Neutrophil (primary cell): Measurements from ENCODE around the gene TMEM233.

Experiments used
- H3K27ac ChIP-seq: fragments of 200-600 bp; sonication (generic); 2 replicates; pipeline ENCODE4 v1.5.1; 2016; ENCODE audit warnings: mild to moderate bottlenecking, moderate library complexity
- H3K27me3 ChIP-seq: fragments of 200-600 bp; sonication (generic); 2 replicates; pipeline ENCODE4 v1.6.0; 2016; ENCODE audit warnings: mild to moderate bottlenecking
- H3K36me3 ChIP-seq: fragments of 200-600 bp; sonication (generic); 2 replicates; pipeline ENCODE4 v1.5.1; 2017
- H3K4me1 ChIP-seq, 2 experiments: fragments of 200-600 bp in 1 of 2; sonication (generic) in 1 of 2; 1 replicate in 1 of 2; 2 replicates in 1 of 2; pipeline versions ENCODE4 v1.5.1 to v1.6.1; 2013 to 2016; ENCODE audit warnings: low read depth in 1 of 2, low read length in 1 of 2, mild to moderate bottlenecking in 1 of 2, moderate library complexity in 1 of 2; ENCODE audit not compliant: control insufficient read depth in 1 of 2, insufficient read depth in 1 of 2
- H3K4me3 ChIP-seq, 2 experiments: fragments of 200-600 bp in 1 of 2; sonication (generic) in 1 of 2; 1 replicate in 1 of 2; 2 replicates in 1 of 2; pipeline ENCODE4 v1.5.1; 2013 to 2016; ENCODE audit warnings: low read depth in 1 of 2, low read length in 1 of 2, mild to moderate bottlenecking in 1 of 2, moderate library complexity in 1 of 2
- H3K9me3 ChIP-seq: fragments of 200-600 bp; sonication (generic); 2 replicates; pipeline ENCODE4 v1.5.1; 2016
- CTCF ChIP-seq: fragments of 200-600 bp; sonication (generic); IDR thresholded peaks from 2 replicates; pipeline ENCODE4 v1.5.1; 2016; ENCODE audit warnings: antibody characterized with exemption

TMEM233 gene

GRCh38 chr12:119686776-119687175 lies 93.2 kb downstream of the TMEM233 start:
- no peak for TF ChIP-seq CTCF
- peaks cover 12% of the 10 kb centered on the region in 2 experiments for H3K4me1 ChIP-seq
- peaks cover 35% of the 10 kb centered on the region for H3K36me3 ChIP-seq
- H3K27me3 ChIP-seq = no peaks in the 10 kb centered on the region
- H3K27ac ChIP-seq = no peak overlapping the region
- H3K4me3 ChIP-seq = no peak overlapping the region
- H3K9me3 ChIP-seq = no peaks in the 10 kb centered on the region

GRCh38 chr12:119687406-119687805 lies 93.8 kb downstream of the TMEM233 start:
- H3K9me3 ChIP-seq = no peaks in the 10 kb centered on the region
- H3K27me3 ChIP-seq = no peaks in the 10 kb centered on the region
- no peak for TF ChIP-seq CTCF
- peaks cover 38% of the 10 kb centered on the region for H3K36me3 ChIP-seq
- H3K4me3 ChIP-seq = no peak overlapping the region
- no peak overlapping the region for H3K27ac ChIP-seq
- peaks cover 7 to 8% of the 10 kb centered on the region in 2 experiments for H3K4me1 ChIP-seq

GRCh38 chr12:119687879-119688278 lies 94.3 kb downstream of the TMEM233 start:
- Histone ChIP-seq H3K9me3 (no peaks in the 10 kb centered on the region), H3K4me1 (peaks cover 3% of the 10 kb centered on the region in 2 experiments), H3K36me3 (peaks cover 41% of the 10 kb centered on the region), H3K4me3 (no peak overlapping the region), H3K27ac (no peak overlapping the region), H3K27me3 (no peaks in the 10 kb centered on the region)
- no peak for TF ChIP-seq CTCF

- Histone ChIP-seq H3K9me3 (no peaks in the 10 kb centered on the region), H3K36me3 (peaks cover 45% of the 10 kb centered on the region), H3K27me3 (no peaks in the 10 kb centered on the region), H3K4me3 (no peak overlapping the region), H3K4me1 (no peaks in the 10 kb centered on the region), H3K27ac (no peak overlapping the region)
- TF ChIP-seq CTCF = no peak
Measured at GRCh38 chr12:119689935-119690500, 96.4 kb downstream of the TMEM233 start.

- Histone ChIP-seq H3K9me3 (no peaks in the 10 kb centered on the region), H3K27me3 (no peaks in the 10 kb centered on the region), H3K4me1 (no peaks in the 10 kb centered on the region), H3K4me3 (no peak overlapping the region), H3K27ac (no peak overlapping the region), H3K36me3 (peaks cover 44% of the 10 kb centered on the region)
- TF ChIP-seq CTCF = no peak
Measured at GRCh38 chr12:119691202-119691810, 97.7 kb downstream of the TMEM233 start.
